NCI-H2227 treated with DMSO at 0.1 percent for 48 hours (cell line): ENCODE results near the gene PLBD2.
A peak's percentile ranks its signal among the peaks of the same experiment; 100 is the strongest.

Experiments
- DNase-seq: peaks from one replicate; lab custom pipeline; 2025; lab: John Stamatoyannopoulos, UW

PLBD2 gene

GRCh38 chr12:113358381-113359132, at the start of gene PLBD2:
PLBD2 (plus strand) TSS chr12:113358587; CDS start chr12:113358601, 14 bp downstream.
- peak; percentile 84 for DNase-seq

GRCh38 chr12:113310489-113310888, 47.9 kb upstream of the PLBD2 start:
- no peak for DNase-seq

GRCh38 chr12:113314121-113314529, 44.3 kb upstream of the PLBD2 start:
- no peak for DNase-seq

- no peak for DNase-seq
These were observed 43.0 kb upstream of the PLBD2 start for GRCh38 chr12:113315358-113315757.

- DNase-seq, result no peak
These were observed 42.2 kb upstream of the PLBD2 start for GRCh38 chr12:113316155-113316554.

- no peak for DNase-seq
These were observed 41.3 kb upstream of the PLBD2 start for GRCh38 chr12:113317122-113317521.

- DNase-seq, result no peak
These were observed 40.2 kb upstream of the PLBD2 start for GRCh38 chr12:113318046-113318656.

- no peak for DNase-seq
These were observed 39.3 kb upstream of the PLBD2 start for GRCh38 chr12:113318900-113319628.

- no peak for DNase-seq
These were observed 38.0 kb upstream of the PLBD2 start for GRCh38 chr12:113320401-113320800.

- no peak for DNase-seq
These were observed 36.0 kb upstream of the PLBD2 start for GRCh38 chr12:113322343-113322742.

- DNase-seq, result no peak
These were observed 32.5 kb upstream of the PLBD2 start for GRCh38 chr12:113325916-113326315.

GRCh38 chr12:113326775-113327395, 31.5 kb upstream of the PLBD2 start:
- no peak for DNase-seq

GRCh38 chr12:113328368-113328889, 30.0 kb upstream of the PLBD2 start:
- DNase-seq, result no peak

GRCh38 chr12:113329022-113329790, 29.2 kb upstream of the PLBD2 start:
- DNase-seq, result no peak

- DNase-seq, result no peak
These were observed 28.5 kb upstream of the PLBD2 start for GRCh38 chr12:113329791-113330417.

- DNase-seq, result no peak
These were observed 27.9 kb upstream of the PLBD2 start for GRCh38 chr12:113330505-113330904.

- DNase-seq, result no peak
These were observed 25.5 kb upstream of the PLBD2 start for GRCh38 chr12:113332688-113333417.

- DNase-seq, result no peak
These were observed 25.0 kb upstream of the PLBD2 start for GRCh38 chr12:113333418-113333750.

- DNase-seq, result no peak
These were observed 24.3 kb upstream of the PLBD2 start for GRCh38 chr12:113333877-113334785.
